Raji (cell line): ENCODE measurements around the gene PRSS2.

ENCODE experiments used
- POLR2A ChIP-seq: IDR thresholded peaks from 2 replicates; pipeline ENCODE4 v1.6.1; 2011; ENCODE audit warnings: low read depth, low read length, control low read depth; ENCODE audit not compliant: insufficient read depth

Gene PRSS2

GRCh38 chr7:142807855-142808460, 37.2 kb downstream of the PRSS2 start:
- no peak for TF ChIP-seq POLR2A

GRCh38 chr7:142808461-142808801, 37.7 kb downstream of the PRSS2 start:
- no peak for TF ChIP-seq POLR2A

GRCh38 chr7:142808802-142809583, 38.2 kb downstream of the PRSS2 start:
- peak; percentile 62 for TF ChIP-seq POLR2A

GRCh38 chr7:142809671-142810070, 38.9 kb downstream of the PRSS2 start:
- no peak for TF ChIP-seq POLR2A

GRCh38 chr7:142811154-142811737, 40.5 kb downstream of the PRSS2 start:
- no peak for TF ChIP-seq POLR2A

- peak; percentile 47 for TF ChIP-seq POLR2A
These were observed 41.9 kb downstream of the PRSS2 start for GRCh38 chr7:142812437-142813215.

GRCh38 chr7:142813226-142813625, 42.5 kb downstream of the PRSS2 start:
- TF ChIP-seq POLR2A, result no peak; the same call in 1 of the 2 replicates

GRCh38 chr7:142813699-142814098, 42.9 kb downstream of the PRSS2 start:
- TF ChIP-seq POLR2A, result no peak

- no peak for TF ChIP-seq POLR2A
These were observed 43.7 kb downstream of the PRSS2 start for GRCh38 chr7:142814451-142814850.

GRCh38 chr7:142815134-142815533, 44.4 kb downstream of the PRSS2 start:
- no peak for TF ChIP-seq POLR2A

- TF ChIP-seq POLR2A, result no peak
These were observed 46.7 kb downstream of the PRSS2 start for GRCh38 chr7:142817506-142817905.

- no peak for TF ChIP-seq POLR2A
These were observed 48.8 kb downstream of the PRSS2 start for GRCh38 chr7:142819530-142819929.

- TF ChIP-seq POLR2A, result no peak
These were observed 51.9 kb downstream of the PRSS2 start for GRCh38 chr7:142822714-142823113.
